Measurements from ENCODE around the gene TRIM63.
"Not testable (repeated sequence)": the region's sequence is repeated elsewhere in the genome, so short reads cannot be mapped to it uniquely, and the experiment has no call there.

TRIM63 gene

DNA sequence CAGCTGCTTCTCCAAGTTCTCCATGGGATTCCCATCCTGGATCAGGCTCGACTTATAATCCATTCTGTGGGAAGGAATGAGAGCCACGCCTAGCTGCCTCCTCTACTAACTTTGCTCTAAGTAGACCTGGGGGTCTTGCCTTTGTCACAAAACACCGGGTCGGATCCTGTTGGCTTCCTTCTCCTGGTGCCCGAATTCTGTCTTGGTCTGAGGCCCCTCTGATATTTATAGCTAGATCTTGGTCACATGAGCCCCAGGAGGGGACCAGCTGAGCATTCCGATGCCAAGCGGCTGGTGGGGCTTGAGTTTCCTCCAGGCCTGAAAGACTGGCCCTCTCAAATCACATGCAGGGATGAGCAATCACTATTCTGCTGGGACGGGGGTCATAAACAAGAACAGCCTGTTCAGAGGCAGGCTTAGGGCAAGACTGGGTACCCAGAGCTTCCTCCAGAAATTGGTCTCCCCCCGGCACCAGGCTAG lies at the start of gene TRIM63:
TSS of gene TRIM63 (minus strand) at position 199 of the 480 bp plus-strand sequence. CDS start at position 63, 136 bp downstream.
- DNase-seq: no peak

DNA sequence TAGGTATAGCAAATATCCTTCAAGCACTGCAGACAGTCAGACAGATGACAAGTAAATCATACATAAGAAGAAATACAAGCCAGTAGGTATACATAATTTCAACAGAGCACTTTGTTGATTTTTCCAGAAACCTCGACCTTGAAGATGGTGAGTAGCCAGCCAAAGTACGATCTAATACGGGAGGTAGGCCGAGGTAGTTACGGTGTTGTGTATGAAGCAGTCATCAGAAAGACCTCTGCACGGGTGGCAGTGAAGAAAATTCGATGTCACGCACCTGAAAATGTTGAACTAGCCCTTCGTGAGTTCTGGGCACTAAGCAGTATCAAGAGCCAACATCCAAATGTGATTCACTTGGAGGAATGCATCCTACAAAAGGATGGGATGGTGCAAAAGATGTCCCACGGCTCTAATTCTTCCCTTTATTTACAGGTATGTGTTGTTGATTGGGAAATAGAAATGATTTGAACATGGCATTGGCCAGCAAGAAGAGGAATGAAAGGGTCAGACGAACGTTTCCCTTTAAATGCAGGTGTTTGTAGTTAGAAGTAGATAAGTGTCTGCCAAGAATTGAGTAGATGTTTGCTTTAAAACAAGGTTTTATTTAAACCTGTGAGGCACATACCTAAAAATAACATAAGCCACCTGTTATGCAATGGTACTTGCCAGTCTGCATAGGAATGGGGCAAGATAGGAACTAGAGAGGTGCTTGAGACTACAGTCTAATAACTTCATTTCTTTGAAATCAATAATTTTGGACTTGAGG lies 46.9 kb upstream of the TRIM63 start:
- no peak for DNase-seq

DNA sequence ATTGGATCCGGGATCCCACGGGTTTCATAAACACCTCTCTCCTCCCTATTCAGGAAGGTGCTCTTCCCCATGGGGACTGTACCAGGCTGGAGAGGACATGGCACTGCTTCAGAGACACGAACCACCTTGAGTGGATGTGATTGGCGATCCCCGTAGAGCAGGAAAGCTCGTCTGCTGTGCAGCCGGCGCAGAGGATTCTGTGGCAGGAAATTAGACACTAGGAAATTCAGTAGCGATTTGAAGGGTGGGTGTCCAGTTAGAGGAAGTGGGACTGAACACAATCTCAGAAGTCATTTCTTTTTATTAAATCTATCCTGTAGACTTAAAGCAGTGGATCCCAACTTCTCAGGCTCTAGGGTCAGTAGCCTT lies 45.0 kb upstream of the TRIM63 start:
- no peak for DNase-seq

DNA sequence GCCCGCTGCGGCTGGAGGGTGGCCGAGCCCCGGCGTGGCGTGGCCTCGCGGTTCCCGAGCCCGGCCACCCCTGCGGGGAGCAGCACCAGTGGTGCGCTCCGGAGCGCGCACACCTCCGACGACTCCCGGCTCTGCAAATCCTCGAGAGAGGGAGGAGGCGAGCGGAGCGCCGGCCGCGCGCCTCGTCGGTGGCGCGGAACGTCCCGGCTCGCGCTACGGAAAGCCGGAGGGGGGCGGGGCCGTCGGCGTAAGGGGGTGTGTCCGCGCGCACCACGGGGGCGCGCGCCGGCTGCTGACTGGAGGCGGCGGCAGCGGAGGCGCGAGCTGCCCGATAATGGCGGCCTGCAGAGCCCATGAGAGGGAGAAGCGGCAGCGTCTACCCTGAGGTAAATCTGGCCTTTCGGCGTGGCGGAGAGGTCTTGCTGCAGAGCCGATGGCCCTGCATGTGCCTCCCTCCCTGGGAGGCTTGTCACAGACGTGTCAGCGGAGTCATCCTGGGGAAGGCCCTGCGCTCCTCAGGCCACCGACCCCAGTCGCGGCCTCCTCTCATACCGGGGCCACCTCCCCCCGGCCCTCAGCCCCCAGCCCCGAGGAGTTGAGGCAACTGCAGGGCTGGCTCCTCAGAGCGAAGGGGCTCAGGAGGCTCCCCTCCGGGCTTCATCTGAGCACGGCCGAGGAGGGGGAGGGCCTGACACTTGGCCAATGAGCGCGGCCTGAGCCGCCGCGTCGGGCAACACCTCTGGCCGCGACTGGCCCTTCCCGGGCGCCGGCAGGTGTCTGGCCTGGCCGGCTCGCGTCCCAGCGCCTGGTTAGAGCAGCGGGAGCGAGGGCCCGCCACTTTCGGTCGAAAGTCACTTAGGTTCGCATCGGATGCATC lies 44.3 kb upstream of the TRIM63 start, which contains the start of gene PDIK1L:
TSS of gene PDIK1L (plus strand) at position 295 of the 877 bp plus-strand sequence. CDS start 2,485 bp downstream, outside the sequence.
- DNase-seq: peak; percentile 37

DNA sequence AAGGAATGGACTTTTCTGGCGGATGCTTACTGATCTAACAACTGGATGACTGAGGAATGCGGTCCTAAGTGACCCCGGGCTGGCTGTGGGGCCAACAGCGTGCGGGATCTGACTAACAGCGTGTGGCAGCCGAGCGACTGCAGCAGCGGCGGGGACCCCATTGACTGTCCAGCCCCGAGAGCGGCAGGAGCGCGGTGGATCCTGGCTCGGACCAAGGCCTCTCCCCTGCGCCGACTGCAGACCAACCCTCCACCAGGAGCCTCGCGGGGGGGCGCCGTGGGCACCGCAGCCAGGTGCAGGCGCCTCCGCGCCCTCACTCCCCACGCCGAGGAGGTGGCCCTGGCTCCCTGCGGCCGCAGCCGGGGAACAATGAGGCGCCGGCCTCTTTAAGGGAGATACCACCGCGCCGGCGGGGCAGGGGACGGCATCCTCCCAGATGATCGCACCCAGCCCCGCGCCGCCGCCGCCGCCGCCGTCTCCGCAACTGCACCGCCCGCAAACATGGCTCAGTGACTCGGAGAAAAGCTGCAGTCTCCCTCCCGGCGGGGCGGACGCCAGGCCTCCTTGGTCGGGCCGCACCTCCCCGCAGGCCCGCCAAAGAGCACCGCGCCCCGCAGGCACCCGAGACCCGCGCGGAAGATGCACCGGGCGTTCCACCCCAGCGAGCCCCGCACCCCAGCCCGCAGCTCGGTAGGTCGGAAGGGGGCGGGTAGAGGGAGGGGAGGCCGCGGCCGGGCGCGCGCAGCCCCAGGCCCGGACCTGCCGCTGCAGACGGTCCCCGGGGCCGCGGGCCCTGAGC lies 43.5 kb upstream of the TRIM63 start:
- no peak for DNase-seq

DNA sequence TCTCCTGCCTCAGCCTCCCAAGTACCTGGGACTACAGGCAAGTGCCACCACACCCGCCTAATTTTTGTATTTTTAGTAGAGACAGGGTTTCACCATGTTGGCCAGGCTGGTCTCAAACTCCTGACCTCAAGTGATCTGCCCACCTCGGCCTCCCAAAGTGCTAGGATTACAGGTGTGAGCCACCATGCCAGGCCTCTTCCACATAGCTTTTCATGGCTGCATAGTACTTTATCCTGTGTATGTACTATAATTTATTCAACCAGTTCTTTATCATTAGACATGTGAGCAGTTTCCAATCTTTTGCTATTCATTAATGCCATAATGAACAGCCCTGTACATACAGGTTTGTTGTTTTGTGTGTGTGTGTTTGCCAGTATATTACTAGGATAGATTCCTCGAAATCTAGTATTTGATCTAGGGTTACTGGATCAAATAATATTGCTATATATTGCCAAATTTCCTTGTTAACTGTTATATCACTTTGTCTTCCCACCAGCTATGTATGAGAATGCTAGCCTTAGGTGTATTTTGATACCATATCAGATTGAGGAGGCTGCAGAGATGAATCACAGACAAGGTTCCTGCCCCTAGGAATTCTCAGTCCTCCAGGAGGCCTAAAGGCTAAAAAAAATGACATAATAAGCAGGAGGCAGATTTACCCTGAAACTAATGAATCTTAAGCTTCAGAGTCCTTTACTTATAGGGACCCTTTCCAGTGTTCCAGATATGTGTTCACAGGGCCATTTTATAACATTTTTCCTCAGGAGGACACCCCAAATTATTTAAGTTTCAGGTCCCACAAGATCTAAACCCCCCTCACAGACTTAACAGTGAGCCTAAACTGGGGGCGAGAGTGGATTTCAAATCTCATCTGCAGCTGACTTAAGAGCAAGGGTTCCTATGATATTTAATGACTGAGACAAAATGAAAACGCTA lies 42.1 kb upstream of the TRIM63 start:
- DNase-seq: no peak

DNA sequence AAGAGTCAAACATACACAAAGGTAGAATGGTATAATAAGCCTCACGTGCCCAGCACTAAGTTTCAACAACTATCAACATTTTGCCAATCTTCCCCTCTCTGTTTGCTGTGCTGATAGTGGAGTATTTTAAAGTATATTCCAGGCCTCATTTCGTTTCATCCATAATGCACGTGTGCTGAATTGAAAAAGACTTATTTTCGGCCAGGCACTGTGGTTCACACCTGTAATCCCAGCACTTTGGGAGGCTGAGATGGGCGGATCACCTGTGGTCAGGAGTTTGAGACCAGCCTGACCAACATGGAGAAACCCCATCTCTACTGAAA lies 37.8 kb upstream of the TRIM63 start:
- DNase-seq: not testable (repeated sequence)

DNA sequence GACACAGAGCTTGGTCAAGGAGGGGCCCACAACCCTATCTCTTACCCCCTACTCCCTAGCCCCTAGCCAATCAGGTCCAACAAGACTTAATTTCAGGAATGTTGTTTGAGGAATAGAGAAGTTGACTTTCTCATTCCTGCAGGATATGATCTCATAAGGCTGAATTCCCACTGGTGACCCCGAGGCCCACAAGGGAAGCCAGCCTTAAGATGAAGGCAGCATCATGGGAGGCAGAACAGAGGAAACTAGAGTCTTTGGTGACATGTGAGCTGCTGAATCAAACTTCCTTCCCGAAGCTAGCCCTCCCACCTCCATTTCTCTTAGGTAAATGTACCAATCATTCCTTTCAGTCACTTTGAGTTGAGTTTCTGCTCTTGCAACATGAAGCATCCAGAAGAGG lies 35.1 kb upstream of the TRIM63 start:
- no peak for DNase-seq

DNA sequence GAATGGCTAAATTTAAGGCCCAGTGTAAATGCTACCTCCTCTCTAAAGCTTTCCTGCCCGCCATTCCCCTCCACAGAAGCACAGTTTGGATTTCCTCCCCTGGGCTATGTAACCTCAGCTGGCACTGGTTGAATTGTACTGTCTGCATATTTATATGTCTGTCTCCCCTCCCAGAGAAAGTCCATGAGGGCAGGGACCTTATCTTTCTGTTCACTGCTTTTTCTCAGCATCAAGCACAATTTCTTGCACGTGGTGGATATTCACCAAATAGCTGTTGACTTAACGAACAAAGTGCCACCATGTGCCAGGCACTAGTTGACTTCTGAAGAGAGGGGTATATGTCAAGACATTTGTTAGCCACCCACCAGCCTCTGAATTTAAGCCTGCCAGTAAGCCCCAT lies 34.7 kb upstream of the TRIM63 start:
- no peak for DNase-seq

DNA sequence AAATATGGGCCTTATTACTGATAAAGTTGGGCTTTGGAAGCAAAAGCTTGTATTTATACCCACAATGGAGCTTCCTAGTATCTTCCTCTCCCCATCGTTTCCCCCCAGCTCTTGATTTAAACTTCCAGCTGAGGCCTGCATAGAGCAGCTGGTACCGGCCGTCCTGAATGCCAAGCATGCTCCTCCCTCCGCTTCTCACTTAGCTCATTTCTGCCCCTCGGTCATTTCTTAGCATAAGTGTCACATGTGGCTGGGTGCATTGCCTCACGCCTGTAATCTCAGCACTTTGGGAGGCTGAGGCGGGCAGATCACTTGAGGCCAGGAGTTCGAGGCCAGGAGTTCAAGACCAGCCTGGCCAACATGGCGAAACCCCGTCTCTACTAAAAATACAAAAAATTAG lies 32.8 kb upstream of the TRIM63 start:
- not testable (repeated sequence) for DNase-seq

DNA sequence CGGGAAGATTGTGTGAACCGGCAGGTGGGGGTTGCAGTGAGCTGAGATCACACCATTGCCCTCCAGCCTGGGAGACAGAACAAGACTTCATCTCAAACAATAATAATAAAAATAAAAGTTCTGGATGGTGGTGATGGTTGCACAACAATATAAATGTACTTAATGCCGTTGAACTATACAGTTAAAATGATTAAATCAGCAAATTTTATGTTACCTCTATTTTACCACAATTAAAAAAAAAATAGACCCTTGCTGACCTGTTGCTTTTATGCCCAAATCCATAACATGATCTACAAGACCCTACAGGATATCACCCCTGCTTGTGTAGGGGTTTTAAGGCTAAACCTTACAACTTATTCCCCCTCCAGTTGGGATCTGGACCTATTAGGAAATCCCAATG lies 32.4 kb upstream of the TRIM63 start:
- DNase-seq: no peak

DNA sequence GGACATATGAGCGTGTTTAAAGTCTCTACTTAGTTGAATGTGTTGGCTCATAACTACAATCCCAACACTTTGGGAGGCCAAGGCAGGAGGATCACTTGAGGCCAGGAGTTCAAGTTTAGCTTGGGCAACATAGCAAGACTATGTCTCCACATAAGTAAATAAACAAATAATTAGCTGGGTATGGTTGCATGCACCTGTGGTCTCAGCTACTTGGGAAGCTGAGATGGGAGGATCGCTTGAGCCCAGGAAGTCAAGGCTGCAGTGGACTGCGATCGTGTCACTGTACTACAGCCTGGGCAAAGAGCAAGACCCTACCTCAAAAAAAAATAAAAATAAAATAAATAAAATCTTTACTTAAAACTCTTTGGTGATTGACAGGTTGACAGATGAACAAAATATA lies 31.2 kb upstream of the TRIM63 start:
- no peak for DNase-seq

DNA sequence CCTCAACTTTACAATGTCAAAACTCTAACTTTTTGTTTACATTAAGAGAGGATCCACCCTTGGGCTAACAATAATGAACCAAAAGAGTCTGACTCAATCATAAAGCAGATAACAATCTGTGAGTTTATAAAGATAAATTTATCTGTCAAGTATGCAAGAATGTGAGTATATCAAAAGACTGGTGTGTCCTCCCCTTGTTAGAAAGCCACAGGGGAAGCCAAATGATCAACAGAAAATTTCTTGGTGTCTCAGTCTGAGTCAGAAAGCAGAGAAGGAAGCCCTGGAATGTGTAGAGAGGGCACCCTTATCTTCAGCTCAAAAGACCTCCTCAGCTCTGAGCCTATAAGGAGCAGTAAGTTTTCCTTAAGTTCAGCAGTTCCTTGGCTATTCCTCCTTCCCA lies 30.3 kb upstream of the TRIM63 start:
- no peak for DNase-seq

DNA sequence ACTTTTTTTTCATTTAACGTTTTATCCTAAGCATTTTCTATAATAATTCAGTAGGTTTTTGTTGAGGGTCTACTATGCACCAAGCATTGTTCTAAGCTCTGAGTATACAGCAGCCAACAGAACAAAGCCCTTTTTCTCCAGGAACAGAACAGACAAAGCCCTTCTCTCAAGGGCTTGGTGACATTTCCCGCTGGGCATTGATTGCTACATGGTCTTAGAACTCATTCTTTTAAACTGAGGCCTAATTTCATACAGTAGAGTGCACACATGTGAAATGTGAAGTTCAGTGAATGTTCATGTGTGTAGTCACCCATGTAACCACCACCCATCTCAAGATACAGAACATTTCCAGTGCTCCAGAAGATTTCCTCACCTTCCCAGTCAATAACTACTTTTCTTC lies 29.0 kb upstream of the TRIM63 start:
- DNase-seq: no peak

DNA sequence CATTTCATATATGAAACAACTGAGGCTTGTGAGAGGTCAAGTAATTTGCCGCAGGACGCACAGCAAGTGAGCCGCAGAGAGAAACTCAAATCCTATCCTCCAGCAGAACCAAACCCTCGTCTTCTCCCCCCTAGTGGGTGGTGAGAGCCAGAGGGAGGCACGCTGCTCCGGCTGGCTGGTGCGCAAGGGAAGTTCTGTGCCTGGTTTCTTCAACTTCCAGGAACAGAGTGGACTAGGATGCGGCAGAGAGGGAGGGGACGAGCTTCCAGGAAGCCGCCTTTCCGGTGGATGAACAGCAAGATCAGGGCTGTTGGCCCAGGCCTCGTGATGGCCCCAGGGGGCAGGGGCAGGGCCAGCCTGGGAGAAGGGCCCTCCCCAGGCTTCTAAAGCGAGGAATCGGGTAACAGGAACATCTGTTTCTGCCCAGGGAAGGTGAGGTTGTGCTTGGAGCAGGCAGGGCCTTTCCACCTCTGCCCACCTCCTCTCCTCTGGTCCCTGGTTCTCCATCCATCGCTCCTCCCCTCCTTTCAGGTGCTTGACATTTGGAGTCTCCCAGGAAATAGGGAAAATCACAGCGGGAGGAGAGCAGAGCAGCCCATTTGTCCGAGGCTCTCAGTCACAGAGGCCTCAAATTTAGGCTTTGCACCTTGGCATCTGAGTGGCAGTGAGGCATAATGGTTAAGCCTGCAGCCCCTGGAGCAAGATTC lies 27.4 kb upstream of the TRIM63 start:
- DNase-seq: peak; percentile 55

DNA sequence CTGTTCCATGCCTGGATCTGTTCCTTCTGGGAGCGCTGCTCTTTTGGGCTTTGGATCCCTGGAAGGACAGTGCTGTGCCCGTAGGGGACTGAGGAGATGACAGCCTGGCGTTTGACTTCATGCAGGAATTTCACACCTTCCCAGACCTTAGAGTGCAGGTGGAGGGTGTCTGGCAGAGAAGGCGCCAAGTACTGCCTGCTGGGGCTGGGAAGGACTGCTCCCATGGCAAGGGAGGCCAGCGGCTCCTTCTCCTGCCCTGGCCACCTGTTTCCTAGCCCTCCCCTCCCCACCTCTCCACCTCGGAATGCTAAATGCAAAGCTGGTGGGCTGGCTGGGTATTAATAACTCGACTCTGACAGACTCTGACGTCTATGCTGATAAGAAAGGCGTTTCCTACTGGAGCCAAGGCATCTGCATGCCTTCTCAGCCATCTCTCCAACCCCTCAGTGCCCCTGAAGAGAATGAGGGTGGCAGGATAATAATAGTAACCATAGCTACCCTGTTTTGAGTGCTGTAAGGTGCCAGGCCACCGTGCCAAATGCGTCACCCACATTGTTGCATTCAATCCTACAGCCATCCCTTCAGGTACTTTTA lies 26.7 kb upstream of the TRIM63 start:
- DNase-seq: no peak

DNA sequence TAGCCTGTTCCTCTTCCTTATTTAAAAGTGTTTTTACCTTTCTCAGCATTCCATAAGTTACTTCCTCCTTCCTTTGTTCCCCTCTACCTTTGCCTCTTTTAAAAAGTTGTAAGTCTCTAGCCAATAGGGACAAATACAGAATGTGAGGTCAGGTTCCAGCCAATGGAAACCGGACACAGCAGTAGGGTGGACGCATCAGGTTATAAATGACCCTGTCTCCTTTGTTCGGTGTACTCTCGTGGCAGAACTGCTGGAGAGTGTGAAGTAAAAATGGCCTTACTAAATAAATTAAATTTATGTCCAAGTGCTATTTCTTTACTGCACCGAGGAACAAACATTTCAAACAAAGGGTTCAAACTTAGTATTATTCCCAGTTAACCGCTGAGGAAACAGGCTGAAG lies 26.1 kb upstream of the TRIM63 start:
- not testable (repeated sequence) for DNase-seq

DNA sequence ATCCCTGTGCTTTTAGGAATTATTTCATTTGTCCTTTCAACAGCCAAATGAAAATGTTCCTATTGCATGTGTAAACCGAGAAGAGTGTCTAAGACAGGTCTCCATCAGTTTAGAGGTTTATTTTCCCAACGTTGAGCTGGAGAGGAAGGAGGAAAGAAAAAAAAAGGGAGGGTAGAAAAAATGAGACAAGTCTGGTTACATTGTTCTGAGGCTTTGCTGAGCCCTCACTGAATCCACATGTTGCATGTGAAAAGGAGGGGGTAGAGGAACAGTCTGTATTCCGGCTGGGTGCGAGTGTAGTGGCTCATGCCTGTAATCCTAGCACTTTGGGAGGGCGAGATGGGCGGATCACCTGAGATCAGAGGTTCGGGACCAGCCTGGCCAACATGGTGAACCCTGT lies 25.0 kb upstream of the TRIM63 start:
- DNase-seq: no peak

DNA sequence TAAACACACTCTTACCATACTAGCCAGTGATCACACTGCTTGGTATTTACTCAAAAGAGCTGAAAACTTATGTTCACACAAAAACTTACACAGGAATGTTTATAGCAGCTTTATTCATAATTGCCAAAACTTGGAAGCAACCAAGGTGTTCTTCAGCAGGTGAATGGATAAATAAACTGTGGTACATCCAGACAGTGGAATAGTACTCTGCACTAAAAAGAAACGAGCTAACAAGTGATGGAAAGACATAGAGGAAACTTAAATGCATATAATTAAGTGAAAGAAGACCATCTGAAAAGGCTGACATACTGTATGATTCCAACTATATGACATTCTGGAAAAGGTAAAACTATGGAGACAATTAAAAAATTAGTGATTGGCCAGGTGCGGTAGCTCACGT lies 23.5 kb upstream of the TRIM63 start:
- no peak for DNase-seq

DNA sequence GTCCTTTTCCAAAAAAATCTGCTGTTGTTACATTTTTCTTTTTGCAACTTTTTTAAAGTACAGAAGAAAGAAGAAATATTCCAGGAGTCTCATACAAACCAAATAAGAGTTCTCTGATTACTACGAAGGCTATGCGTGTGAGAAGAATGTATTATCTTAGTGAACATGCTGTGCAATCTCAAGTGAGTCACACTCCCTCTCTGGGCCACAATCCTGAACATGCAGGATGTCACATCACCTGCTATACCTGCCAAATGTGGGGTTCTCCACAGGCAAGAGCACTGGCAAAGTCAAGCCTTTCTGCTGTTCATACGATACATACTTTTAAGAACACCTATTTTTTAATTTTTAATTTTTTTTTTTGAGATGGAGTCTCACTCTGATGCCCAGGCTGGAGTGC lies 21.7 kb upstream of the TRIM63 start:
- no peak for DNase-seq

DNA sequence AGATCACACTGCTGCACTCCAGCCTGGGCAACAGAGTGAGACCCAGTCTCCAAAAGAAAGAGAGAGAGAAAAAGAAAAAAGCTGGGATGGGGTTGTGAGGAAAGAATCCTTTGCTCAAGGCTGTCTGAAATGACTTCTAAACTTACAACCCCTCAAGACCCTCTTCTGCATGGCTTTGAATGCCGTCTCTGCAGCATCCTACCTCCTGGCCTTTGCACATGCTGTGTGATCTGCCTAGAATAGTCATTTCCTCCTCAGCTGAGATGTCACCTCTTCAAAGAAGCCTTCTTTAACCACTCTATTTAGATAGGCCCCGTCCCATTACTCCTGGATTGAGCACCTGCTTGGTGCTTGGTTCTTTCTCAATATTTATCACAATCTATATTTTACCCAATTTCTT lies 17.4 kb upstream of the TRIM63 start:
- DNase-seq: no peak
